ENCODE data around the gene NEAT1. TPM values are rescaled to one million over a fixed set of nuclear protein-coding genes. Genes with fewer than 3 reads are reported as not detected.

Gene NEAT1
- total and polyA plus RNA-seq, 2 experiments from 2014 or later, result 5.3 to 7.2 TPM

GRCh38 chr11:65396769-65397745 lies 25.5 kb upstream of the NEAT1 start:
- Histone ChIP-seq H3K4me3 (no peak overlapping the region), H3K4me1 (ENCODE audit: insufficient read depth) (0 out of 2 replicates have a peak, but pooled peaks cover 6% of the 10 kb centered on the region), H2AFZ (no peak overlapping the region), H3K36me3 (ENCODE audit: insufficient read depth) (no peaks in the 10 kb centered on the region), H3K9me2 (ENCODE audit: insufficient read depth) (no peaks in the 10 kb centered on the region), H3K4me2 (no peak overlapping the region), H3K27ac (ENCODE audit: low read depth) (peak overlapping the region; percentile 50; the same call in 1 of the 2 replicates), H3F3A (replicated peaks; ENCODE audit: low read depth) (no peaks in the 10 kb centered on the region), H4K20me1 (replicated peaks; ENCODE audit: insufficient read depth) (no peaks in the 10 kb centered on the region), H3K27me3 (ENCODE audit: insufficient read depth) (no peaks in the 10 kb centered on the region), H3K79me2 (replicated peaks; ENCODE audit: insufficient read depth) (no peaks in the 10 kb centered on the region)
- Mint-ChIP-seq H3K27me3 (ENCODE audit: insufficient read depth, low read depth, poor library complexity) (peaks cover 9% of the 10 kb centered on the region), H3K27ac (no peak overlapping the region; the same call in 1 of the 2 replicates), H3K4me1 (peaks cover 10% of the 10 kb centered on the region), H3K9me3 (no peaks in the 10 kb centered on the region), H3K36me3 (ENCODE audit: low read depth) (peaks cover 12% of the 10 kb centered on the region; the same call in 2 of the 3 replicates), H3K4me3 (no peak overlapping the region; the same call in 2 of the 3 replicates)
- TF ChIP-seq STAT1 (IDR thresholded peaks at IDR 0.05; ENCODE audit: unreplicated experiment) (no peak), NANOG (IDR thresholded peaks at IDR 0.05; ENCODE audit: borderline replicate concordance) (no peak), CTCF (conservative IDR thresholded peaks at IDR 0.05; ENCODE audit: low read depth in 2 of 2) (no peak), JUNB (IDR thresholded peaks at IDR 0.05; ENCODE audit: unreplicated experiment) (no peak)
- ATAC-seq (no peak), DNase-seq (ENCODE audit: low spot score) (no peak)

GRCh38 chr11:65398362-65398910 lies 24.2 kb upstream of the NEAT1 start:
- Histone ChIP-seq H4K20me1 (replicated peaks; ENCODE audit: insufficient read depth) (no peaks in the 10 kb centered on the region), H3K9me2 (ENCODE audit: insufficient read depth) (no peaks in the 10 kb centered on the region), H3K79me2 (replicated peaks; ENCODE audit: insufficient read depth) (no peaks in the 10 kb centered on the region), H3F3A (replicated peaks; ENCODE audit: low read depth) (no peaks in the 10 kb centered on the region), H3K4me2 (no peak overlapping the region), H2AFZ (no peak overlapping the region), H3K27ac (ENCODE audit: low read depth) (no peak overlapping the region), H3K36me3 (ENCODE audit: insufficient read depth) (no peaks in the 10 kb centered on the region), H3K27me3 (ENCODE audit: insufficient read depth) (no peaks in the 10 kb centered on the region), H3K4me1 (ENCODE audit: insufficient read depth) (0 out of 2 replicates have a peak, but pooled peaks cover 6% of the 10 kb centered on the region), H3K4me3 (no peak overlapping the region)
- TF ChIP-seq CTCF (conservative IDR thresholded peaks at IDR 0.05; ENCODE audit: low read depth in 2 of 2), result peak in 1 of 2 experiments; percentile 22; a peak in 1 of 4 replicates
- no peak for TF ChIP-seq JUNB (IDR thresholded peaks at IDR 0.05; ENCODE audit: unreplicated experiment)
- H3K4me1 Mint-ChIP-seq, result peaks cover 10% of the 10 kb centered on the region
- no peak overlapping the region for H3K27ac Mint-ChIP-seq
- DNase-seq (ENCODE audit: low spot score) (no peak), ATAC-seq (no peak)
- peaks cover 12% of the 10 kb centered on the region; the same call in 2 of the 3 replicates for H3K36me3 Mint-ChIP-seq (ENCODE audit: low read depth)
- H3K27me3 Mint-ChIP-seq (ENCODE audit: insufficient read depth, low read depth, poor library complexity), result peaks cover 9% of the 10 kb centered on the region
- no peaks in the 10 kb centered on the region for H3K9me3 Mint-ChIP-seq
- H3K4me3 Mint-ChIP-seq, result no peak overlapping the region

Data from GM23338 (cell line).